ENCODE data around the gene PRKAR1B.
"Not testable (repeated sequence)": the region's sequence is repeated elsewhere in the genome, so short reads cannot be mapped to it uniquely, and the experiment has no call there.

PRKAR1B gene

GRCh38 chr7:672891-673290 is 54.2 kb downstream of the PRKAR1B start:
- no peak for DNase-seq (ENCODE audit: insufficient read length, low spot score)
- FAIRE-seq = no peak

- DNase-seq (ENCODE audit: insufficient read length, low spot score) (no peak), FAIRE-seq (no peak)
These were observed 55.6 kb downstream of the PRKAR1B start for GRCh38 chr7:671415-672042.

GRCh38 chr7:670501-671390 is 56.3 kb downstream of the PRKAR1B start:
- no peak for FAIRE-seq
- DNase-seq (ENCODE audit: insufficient read length, low spot score) = no peak

- FAIRE-seq (no peak), DNase-seq (ENCODE audit: insufficient read length, low spot score) (no peak)
These were observed 58.1 kb downstream of the PRKAR1B start for GRCh38 chr7:668958-669357.

GRCh38 chr7:668139-668931 is 58.7 kb downstream of the PRKAR1B start:
- no peak for FAIRE-seq
- DNase-seq (ENCODE audit: insufficient read length, low spot score) = no peak

GRCh38 chr7:666454-667292 is 60.4 kb downstream of the PRKAR1B start:
- FAIRE-seq (no peak), DNase-seq (ENCODE audit: insufficient read length, low spot score) (no peak)

- no peak for FAIRE-seq
These were observed 61.2 kb downstream of the PRKAR1B start for GRCh38 chr7:665736-666453.

GRCh38 chr7:664997-665735 is 61.9 kb downstream of the PRKAR1B start:
- DNase-seq (ENCODE audit: insufficient read length, low spot score) (no peak), FAIRE-seq (no peak)

More at GRCh38 chr7:665736-666453, 61.2 kb downstream of the PRKAR1B start:
- DNase-seq (ENCODE audit: insufficient read length, low spot score) = no peak

GRCh38 chr7:664402-664775 is 62.7 kb downstream of the PRKAR1B start:
- DNase-seq (ENCODE audit: insufficient read length, low spot score) (no peak), FAIRE-seq (no peak)

- DNase-seq (ENCODE audit: insufficient read length, low spot score) = no peak
- no peak for FAIRE-seq
These were observed 64.5 kb downstream of the PRKAR1B start for GRCh38 chr7:662576-662975.

- DNase-seq (ENCODE audit: insufficient read length, low spot score) (no peak), FAIRE-seq (no peak)
These were observed 67.1 kb downstream of the PRKAR1B start for GRCh38 chr7:659996-660395.

GRCh38 chr7:659306-659847 is 67.7 kb downstream of the PRKAR1B start:
- no peak for DNase-seq (ENCODE audit: insufficient read length, low spot score)

GRCh38 chr7:657565-658119 is 69.4 kb downstream of the PRKAR1B start:
- FAIRE-seq (no peak), DNase-seq (ENCODE audit: insufficient read length, low spot score) (no peak)

More at GRCh38 chr7:659306-659847, 67.7 kb downstream of the PRKAR1B start:
- FAIRE-seq = no peak

- not testable (repeated sequence) for FAIRE-seq; DNase-seq (ENCODE audit: insufficient read length, low spot score)
These were observed 70.1 kb downstream of the PRKAR1B start for GRCh38 chr7:657010-657409.

- FAIRE-seq = no peak
- no peak for DNase-seq (ENCODE audit: insufficient read length, low spot score)
These were observed 71.3 kb downstream of the PRKAR1B start for GRCh38 chr7:655758-656157.

- DNase-seq (ENCODE audit: insufficient read length, low spot score) (no peak), FAIRE-seq (no peak)
These were observed 73.0 kb downstream of the PRKAR1B start for GRCh38 chr7:653829-654764.

GRCh38 chr7:652881-653280 is 74.2 kb downstream of the PRKAR1B start:
- FAIRE-seq = no peak
- DNase-seq (ENCODE audit: insufficient read length, low spot score) = no peak
